Nucleus accumbens (tissue), 56 donors: ENCODE results near the gene TNNT3.
A peak's percentile ranks its signal among the peaks of the same experiment; 100 is the strongest.
"Not testable (repeated sequence)": the region's sequence is repeated elsewhere in the genome, so short reads cannot be mapped to it uniquely, and the experiment has no call there.

Source experiments
- DNase-seq, 56 donors: peaks; one replicate each; lab custom pipeline; 2025; lab: John Stamatoyannopoulos, UW

TNNT3 gene

GRCh38 chr11:1919391-1920127 is at the start of gene TNNT3:
Gene TNNT3 (plus strand): TSS chr11:1919703. CDS start chr11:1922875, 3,172 bp downstream.
- no peak for DNase-seq

DNA sequence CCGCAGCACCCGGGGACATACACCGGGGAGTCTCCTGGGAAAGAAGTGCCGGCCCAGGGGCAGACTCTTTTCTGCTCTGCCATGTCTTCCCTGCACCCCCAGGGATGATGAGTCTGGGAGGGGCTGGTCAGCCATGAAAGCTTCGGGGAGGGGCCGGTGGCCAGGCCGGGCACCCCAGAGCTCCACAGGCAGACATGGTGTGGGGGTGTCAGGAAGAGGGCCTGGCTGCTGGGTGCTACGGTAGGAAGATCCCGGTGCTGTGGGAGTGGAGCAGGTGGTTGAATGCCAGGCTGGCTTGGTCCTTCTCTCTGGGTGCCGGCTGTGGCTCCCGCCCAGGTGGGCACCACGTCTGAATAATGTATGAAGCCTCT is 49.2 kb upstream of the TNNT3 start:
- DNase-seq = no peak

- DNase-seq = peak in 4 of 56 donors; percentile 7 to 25 (median 14)
These were observed 48.6 kb upstream of the TNNT3 start for GRCh38 chr11:1870721-1871466.

GRCh38 chr11:1871531-1871930 is 48.0 kb upstream of the TNNT3 start:
- no peak for DNase-seq

DNA sequence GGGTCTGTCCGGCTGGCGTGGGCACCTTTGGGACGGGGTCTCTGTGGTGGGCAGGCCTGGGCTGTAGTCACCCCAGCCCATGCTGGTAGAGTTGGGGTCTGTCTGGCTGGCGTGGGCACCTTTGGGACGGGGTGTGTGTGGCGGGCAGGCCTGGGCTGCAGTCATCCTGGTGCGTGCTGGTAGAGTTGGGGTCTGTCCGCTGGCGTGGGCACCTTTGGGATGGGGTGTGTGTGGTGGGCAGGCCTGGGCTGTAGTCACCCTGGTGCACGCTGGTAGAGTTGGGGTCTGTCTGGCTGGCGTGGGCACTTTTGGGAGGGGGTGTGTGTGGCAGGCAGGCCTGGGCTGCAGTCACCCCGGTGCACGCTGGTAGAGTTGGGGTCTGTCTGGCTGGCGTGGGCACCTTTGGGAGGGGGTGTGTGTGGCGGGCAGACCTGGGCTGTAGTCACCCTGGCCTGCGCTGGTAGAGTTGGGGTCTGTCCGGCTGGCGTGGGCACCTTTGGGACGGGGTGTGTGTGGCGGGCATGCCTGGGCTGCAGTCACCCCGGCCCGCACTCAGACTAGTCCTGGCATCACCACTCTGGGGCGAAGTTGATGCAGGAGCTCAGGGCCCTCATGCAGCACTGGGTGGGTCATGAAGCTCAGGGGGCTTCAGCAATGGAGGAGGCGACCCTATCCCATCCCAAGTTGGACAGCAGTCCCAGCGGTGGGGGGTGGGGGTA is 47.1 kb upstream of the TNNT3 start:
- DNase-seq = no peak

- no peak for DNase-seq
These were observed 46.3 kb upstream of the TNNT3 start for GRCh38 chr11:1873048-1873812.

GRCh38 chr11:1873813-1874150 is 45.7 kb upstream of the TNNT3 start:
- DNase-seq = not testable (repeated sequence)

GRCh38 chr11:1874441-1875092 is 44.9 kb upstream of the TNNT3 start:
- not testable (repeated sequence) for DNase-seq

- no peak for DNase-seq
These were observed 44.2 kb upstream of the TNNT3 start for GRCh38 chr11:1875093-1875850.

- DNase-seq = not testable (repeated sequence)
These were observed 43.6 kb upstream of the TNNT3 start for GRCh38 chr11:1875851-1876301.

- no peak for DNase-seq
These were observed 43.0 kb upstream of the TNNT3 start for GRCh38 chr11:1876361-1877063.

- DNase-seq = peak in 1 of 56 donors; percentile 48
These were observed 42.0 kb upstream of the TNNT3 start for GRCh38 chr11:1877211-1878136.

- no peak for DNase-seq
These were observed 41.1 kb upstream of the TNNT3 start for GRCh38 chr11:1878137-1879031.

- no peak for DNase-seq
These were observed 40.1 kb upstream of the TNNT3 start for GRCh38 chr11:1879342-1879940.

GRCh38 chr11:1879941-1880720 is 39.4 kb upstream of the TNNT3 start:
- DNase-seq = no peak
